UCSD-AML1 (cell line): Measurements from ENCODE around the gene ECE1.

Experiments
- DNase-seq: peaks from one replicate; lab custom pipeline; 2025; ENCODE audit not compliant: unreplicated experiment; lab: John Stamatoyannopoulos, UW

The ECE1 gene

GRCh38 chr1:21289700-21290545 is at the start of gene ECE1:
Gene ECE1, minus strand, starts transcription at chr1:21290463. Its CDS starts 49 bp downstream, at chr1:21290414.
- DNase-seq: peak; percentile 48

DNA sequence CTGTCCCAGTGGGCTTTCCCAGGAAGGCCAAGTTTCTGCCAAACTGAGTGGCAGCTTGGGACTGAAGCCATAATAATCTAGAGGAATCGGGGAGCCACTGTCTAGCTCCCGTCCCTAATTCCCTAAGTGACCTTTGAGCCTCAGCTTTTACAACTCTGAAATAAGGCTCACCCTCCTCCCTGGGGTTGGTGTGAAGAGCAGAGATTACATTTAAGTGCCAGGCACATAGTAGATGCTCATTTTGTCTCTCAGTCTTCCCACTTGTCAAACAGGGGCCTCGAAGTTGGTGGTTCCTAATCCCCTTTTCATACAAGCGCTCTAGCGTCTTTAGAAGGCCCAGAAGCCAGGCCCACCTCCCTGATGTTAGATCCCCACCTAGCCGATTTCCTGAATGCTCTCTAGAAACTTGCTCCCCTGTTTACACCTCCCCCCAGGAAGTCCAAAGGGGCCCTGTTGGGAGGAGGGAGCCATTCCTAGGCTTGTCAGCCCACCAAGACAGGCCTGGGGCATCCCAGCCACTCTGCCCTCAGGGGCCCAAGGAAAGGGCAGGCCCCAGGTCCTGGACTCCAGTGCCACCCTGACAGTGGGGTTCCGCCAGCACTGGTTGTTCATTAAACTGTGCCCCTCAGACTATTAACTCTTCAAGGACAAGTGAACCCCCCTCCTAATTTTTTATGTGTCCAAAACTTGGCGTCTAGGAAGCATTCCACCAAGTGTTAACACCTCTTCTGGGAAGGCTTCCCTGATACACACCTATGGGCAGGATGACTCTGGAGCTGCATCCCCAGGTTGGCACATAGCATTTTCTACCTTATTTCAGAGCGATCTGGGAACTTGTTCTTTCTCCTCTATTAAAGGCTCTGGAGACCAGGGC is 49.3 kb upstream of the ECE1 start:
- no peak for DNase-seq

GRCh38 chr1:21338573-21339355 is 48.5 kb upstream of the ECE1 start:
- no peak for DNase-seq

GRCh38 chr1:21337928-21338572 is 47.8 kb upstream of the ECE1 start:
- DNase-seq: peak; percentile 48

GRCh38 chr1:21337454-21337927 is 47.2 kb upstream of the ECE1 start:
- no peak for DNase-seq

- DNase-seq: no peak
Observed at GRCh38 chr1:21337010-21337437, 46.8 kb upstream of the ECE1 start.

DNA sequence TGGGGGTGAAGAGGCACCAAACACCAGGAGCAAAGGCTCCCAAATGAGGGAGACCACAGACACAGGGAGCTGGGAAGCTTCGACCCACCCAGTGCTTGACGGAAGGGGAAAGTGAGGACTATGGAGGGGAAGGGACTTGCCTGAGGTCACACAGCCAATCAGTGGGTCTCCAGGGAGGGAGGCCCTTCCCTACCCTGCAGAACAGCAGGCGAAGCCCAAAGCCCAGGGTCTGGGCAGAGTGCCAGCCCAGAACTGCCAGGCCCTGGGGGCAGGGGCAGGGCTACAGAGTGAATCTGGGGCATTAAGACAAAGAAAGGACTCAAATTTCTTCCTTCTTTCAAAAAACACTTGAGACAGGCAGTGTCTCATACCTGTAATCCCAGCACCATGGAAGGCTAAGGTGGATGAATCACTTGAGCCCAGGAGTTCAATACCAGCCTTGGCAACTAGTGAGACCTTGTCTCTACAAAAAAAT is 45.5 kb upstream of the ECE1 start:
- DNase-seq: no peak

DNA sequence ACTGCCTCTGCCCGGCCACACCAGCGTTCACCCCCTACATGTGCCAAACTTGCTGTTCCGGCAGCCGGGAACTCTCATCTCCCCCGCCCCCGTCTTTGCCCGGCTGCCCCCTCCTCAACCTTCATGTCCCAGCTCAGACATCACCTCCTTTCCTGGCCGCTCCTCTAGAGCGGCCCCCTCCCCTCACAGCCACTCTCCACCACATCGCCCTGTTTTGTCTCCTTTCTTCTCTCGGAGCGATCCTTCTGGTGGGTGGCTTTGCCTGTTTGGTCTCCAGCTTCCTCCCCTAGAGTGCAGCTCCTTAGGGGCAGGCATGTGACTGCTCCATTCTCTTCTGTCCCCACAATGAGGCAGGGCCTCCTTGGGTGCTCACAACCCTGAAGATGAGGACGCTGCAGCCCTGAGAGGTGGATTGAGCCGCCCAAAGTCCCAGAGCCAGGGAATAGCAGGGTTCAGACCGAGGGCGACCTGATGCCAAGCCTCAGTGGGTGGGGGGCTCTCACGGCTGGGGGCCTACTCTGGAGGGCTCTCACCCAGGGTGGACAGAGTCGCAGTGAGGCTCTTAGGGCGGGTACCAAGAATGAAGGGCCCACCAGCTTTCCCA is 44.9 kb upstream of the ECE1 start:
- no peak for DNase-seq

- DNase-seq: peak; percentile 96
Observed at GRCh38 chr1:21334214-21335087, 44.2 kb upstream of the ECE1 start.

DNA sequence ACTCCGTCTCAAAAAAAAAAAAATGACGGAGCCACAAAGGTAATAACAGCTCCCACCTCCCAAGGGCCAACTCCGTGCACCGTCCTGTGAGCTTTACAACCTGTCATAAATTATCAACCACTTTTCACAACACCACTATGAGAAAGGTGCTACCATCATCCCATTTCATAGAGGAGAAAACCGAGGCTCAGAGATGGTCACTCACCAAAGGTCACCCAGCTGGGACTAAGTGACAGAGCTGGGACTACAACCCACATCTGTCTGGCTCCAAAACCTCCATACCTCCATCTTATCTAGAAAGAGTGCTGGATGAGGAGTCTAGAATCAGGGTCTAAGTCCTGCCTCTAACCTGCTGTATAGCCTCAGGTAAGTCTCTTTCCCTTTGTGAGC is 43.6 kb upstream of the ECE1 start:
- DNase-seq: no peak

GRCh38 chr1:21332554-21333311 is 42.5 kb upstream of the ECE1 start:
- DNase-seq: no peak

DNA sequence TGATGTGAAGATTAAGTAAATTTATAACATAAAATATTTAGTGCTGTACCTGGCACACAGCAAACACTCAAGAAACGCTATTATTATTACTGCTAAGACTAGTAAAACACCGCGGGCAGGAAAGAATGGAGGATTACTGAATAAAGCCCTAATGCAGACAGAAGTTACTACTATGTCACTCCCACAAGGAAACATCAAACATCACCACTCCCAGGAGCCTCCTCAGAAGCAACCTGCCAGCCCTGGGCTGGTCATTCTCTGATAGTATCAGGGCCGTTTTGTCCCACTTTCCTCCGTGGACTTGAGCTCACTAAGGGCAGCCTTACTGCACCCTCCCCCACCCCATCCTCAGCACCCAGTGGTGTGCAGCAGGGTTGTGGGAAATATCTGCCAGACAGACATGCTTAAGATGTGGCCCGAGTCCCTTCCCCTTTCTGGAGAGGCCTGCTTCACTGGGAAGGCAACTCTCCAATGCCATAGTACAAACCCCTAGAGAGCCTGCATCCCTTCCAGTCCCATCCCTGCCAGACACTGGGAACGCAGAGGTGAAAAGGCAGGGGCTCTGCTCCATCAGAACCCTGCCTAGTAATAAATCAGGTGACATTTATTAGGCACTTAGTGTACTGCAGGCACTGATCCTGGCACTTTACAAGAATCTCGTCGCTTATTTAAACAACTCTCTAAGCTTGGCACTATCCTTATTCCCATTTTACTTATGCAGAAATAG is 41.7 kb upstream of the ECE1 start:
- DNase-seq: peak; percentile 58

DNA sequence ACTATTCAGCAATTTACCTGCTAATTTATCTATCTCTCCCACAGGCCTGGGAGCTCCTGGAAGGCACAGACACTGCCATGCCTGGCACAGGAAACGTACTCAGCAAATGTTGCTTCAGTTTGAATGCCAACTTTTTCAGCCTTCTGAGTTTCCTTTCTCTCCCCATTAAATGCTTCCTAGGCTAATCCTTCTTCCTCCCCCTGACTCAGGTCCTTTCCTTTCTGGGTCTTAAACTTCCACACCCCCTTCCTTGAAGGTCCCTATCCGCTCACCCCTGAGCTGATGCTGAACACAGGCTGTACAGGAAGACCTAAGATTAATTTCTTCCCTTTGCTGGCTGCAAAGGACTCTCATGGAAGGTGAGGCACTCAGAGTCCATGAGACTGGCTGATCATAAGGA is 40.3 kb upstream of the ECE1 start:
- no peak for DNase-seq

DNA sequence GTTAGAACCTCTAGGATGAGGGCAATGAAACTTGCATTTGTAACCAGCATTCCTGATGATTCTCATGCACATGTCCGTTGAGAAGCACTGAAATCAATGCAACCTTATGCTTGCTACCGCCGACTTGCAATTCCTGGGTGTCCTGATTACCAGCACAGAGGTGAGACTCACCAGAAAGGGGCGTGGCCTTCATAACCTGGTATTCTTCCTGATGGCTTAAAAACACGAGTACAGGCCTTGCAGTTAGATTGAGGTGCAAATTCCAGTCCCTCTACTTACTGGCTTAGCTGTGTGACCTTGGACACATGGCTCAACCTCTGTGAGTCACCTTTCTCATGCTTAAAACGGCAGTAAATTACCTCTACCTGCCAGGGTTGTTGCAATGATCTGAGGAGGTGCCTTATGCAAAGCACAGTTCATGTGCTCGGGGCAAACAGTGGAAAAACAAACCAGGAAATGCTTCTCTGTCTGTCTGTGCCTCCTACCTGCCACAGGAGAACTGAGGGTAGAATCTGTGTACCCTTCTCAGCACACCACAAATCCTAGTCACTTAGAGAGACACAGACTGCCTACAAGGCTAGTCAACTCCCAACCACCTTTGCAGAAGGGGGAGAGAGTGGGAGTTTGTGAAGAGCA is 39.1 kb upstream of the ECE1 start:
- no peak for DNase-seq

DNA sequence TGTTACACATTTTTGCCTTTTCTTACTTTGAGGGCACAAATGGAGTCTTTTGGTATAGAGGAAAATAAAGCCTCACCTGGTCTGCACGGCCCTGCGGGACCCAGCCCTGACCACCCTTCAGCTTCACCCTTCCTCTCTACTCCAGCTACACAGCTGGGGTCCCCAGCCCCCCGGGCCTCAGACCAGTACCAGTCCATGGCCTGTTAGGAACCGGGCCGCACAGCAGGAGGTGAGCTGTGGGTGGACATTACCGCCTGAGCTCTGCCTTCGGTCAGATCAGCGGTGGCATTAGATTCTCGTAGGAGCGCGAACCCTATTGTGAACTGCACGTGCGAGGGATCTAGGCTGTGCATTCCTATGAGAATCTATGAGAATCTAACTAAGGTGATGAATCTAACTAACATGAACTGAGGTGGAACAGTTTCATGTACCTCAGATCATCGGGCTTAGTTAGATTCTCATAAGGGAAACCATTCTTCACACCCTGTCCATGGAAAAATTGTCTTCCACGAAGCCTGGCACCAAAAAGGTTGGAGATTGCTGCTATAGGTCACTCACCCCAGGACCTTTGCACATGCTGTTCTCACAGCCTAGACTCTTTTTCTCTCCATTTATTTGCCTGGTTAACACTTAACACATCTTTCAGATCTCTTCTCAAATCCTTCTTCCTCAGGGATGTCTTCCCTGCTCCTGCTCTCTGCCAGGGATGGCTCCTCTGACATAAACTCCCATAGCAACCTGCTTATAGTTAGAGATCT is 37.5 kb upstream of the ECE1 start:
- no peak for DNase-seq

GRCh38 chr1:21326861-21327344 is 36.6 kb upstream of the ECE1 start:
- no peak for DNase-seq
